GM18507 (cell line): ENCODE results near the gene F2RL3.
A peak's percentile ranks its signal among the peaks of the same experiment; 100 is the strongest.

Experiments
- DNase-seq: peaks from one replicate; pipeline ENCODE4 v3.0.0; 2011; ENCODE audit warnings: low read depth; ENCODE audit not compliant: insufficient read length; ENCODE audit errors: extremely low spot score
- FAIRE-seq: peaks from 2 replicates; lab custom pipeline; 2011; peaks lifted over from hg19 to GRCh38; lab: Jason Lieb, UNC

The F2RL3 gene

DNA sequence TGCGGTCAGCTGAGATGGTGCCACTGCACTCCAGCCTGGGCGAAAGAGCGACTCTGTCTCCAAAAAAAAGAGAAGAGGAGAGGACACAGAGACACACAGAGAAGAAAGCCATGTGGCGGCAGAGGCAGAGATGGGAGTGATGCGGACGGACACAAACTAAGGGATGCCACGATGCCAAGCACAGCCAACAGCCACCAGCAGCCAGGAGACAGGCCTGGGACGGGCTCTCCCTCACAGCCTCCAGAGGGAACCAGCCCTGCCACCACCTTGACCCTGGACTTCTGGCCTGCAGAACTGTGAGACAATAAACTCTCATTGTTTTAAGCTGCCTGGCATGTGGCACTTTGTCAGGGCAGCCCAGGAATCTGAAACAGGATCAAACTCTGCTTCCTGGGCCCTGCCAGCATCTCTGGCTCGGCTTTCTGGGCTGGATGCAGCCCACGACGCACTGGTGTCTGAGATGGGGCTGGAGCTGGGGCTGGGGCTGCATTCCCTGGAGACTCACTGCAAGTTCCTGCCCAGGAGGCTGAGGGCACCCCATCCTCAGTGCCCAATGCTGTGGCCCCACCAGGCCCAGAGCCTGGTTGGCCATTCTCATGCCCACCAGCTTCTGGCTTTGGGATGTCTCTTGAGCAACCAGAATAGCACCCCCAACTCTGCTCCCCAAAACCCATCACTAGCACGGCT, 3.0 kb downstream of the F2RL3 start:
- FAIRE-seq (no peak), DNase-seq (no peak)

DNA sequence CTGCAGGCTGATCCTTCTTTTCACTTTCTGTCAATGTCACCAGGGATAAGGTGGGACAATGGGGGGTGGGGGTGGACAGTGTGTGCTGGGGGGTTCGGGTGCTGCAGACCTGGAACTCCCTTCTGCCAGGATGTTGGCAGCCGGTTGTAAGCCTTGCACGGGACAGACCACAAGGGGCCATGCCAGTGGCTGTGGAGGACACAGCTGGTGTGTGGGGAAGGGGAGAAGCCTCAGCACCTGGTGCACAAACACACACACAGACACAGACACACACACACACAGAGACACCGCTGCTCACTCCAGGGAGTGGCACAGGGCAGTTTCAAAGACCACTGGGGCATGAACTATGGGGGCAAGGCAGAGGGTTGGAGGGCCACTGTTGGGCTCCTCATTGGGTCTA, 3.6 kb downstream of the F2RL3 start:
- no peak for DNase-seq
- no peak for FAIRE-seq

- FAIRE-seq = peak; percentile 92
- no peak for DNase-seq
Observed at GRCh38 chr19:16892868-16893685, 4.3 kb downstream of the F2RL3 start.

DNA sequence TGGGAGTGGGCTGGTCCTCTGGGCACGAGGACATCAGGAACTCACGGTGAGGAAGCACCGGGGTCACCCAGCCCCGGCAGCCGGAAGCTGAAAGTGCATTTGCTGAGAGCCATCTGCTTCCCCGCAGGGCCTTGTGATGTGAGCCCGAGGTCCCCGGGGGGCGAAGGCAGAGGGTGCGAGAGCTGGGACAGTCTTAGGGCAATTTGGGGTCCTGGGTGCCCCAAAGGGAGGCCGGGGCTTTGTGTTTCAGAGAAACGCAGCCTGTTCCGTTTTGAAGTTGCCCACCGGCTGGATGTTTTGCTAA, 4.8 kb downstream of the F2RL3 start:
- DNase-seq = no peak
- FAIRE-seq = peak; percentile 75

GRCh38 chr19:16894080-16894479, 5.3 kb downstream of the F2RL3 start:
- DNase-seq (no peak), FAIRE-seq (peak; percentile 41)

DNA sequence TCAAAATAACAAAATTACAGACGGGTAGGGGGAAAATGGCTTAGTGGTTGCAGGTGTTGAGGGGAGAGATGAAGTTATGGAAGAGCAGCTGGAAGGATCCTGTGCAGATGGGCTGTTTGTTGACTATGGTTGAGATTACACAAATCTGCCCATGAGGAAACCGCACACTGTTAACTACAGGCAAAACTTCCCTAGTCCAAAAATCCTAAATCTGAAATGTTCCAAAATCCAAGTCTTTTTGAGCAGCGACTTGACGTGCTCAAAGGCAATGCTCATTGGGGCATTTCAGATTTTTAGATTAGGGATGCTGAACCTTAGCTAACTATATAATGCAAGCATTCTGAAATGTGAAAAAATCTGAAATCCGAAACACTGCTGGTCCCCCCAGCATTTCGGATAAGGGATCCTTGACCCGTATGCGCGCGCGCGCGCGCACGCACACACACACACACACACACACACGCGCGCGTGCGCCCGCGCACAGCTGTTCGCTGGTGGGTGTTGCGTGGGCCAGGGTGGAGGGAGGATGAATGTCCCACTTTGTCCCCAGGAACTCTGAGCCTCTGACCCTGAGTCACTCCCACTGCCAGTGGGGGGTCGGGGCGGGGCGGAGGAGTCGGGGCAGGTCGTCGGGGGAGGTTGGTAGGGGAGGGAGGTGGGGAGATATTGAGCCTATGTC, 6.8 kb downstream of the F2RL3 start:
- FAIRE-seq (no peak), DNase-seq (no peak)

- no peak for DNase-seq
- no peak for FAIRE-seq
Observed at GRCh38 chr19:16896146-16897028, 7.6 kb downstream of the F2RL3 start.

DNA sequence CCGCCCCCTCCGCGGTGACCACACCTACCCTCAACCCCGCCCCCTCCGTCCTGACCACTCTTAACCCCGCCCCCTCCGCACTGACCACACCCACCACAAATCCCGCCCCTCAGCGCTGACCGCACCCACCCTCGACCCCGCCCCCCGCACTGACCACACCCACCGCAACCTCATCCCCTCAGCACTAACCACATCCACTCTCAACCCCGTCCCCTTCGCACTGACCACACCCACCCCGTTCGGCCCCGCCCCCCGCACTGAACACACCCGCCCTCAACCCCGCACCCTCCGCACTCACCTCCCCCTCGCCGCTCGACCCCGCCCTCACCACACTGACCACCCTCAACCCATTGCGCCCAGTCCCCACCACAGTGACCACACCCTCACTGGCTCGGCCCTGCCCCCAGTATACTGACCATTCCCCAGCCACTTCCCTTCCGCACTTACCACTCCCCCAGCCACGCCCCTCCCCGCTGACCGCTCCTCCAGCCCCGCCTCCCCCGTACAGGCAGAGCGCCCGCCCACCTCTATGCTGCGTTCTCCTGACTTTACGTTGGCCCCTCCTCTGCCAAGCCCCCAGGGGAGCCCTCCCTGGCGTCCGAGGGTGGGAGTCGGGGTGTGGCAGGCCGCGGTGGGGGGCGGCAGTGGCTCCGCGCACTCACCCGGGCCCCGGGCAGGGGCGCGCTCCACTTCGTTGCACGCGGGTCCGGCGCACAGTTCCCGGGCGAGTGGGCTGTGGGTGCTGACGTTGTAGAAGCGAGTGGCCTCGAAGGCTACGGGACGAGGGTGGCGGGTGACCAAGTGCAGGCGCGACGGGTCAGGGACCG, 8.4 kb downstream of the F2RL3 start:
- peak; percentile 90 for FAIRE-seq

DNA sequence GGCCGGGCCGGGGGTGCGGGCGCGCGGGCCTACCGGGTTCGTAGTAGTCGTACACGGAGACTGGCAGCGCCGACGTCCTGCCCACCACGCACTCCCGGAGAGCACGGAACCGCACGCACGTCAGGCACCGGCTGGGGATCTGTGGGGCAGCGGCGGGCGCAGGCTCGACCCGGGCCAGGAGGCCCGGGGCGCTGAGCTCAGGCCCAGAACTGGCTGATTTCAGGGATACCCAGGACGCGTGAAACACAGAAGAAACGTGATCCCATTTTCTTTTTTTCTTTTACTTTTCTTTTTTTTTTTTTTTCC, 9.0 kb downstream of the F2RL3 start:
- DNase-seq (no peak), FAIRE-seq (no peak)

More for the DNA sequence above, 8.4 kb downstream of the F2RL3 start:
- DNase-seq = peak; percentile 88

DNA sequence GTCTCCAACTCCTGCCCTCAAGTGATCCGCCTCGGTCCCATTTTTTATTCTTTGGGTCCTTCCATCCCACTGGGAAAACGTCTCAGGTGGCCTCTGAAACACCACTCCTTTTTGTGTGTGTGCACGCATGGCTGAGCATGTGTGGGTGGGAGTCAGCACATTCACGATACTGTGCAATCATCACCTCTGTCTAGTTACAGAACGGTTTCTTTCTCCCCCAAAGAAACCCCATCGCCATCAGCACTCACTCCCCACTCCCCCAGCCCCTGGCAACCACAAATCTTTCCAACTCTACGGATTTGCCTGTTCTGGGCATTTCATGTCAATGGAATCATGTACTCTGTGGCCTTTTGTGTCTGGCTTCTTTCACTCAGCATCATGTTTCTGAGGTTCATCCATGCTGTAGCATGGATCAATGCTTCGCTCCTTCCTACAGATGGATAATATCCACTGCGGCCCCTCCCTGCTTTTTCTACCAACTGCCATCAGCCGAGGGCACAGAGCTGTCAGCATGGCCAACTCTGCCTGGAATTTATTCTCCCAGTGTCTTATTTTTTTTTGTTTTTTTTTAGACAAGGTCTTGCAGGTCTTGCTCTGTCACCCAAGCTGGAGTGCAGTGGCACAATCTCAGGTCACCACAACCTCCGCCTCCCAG, 9.7 kb downstream of the F2RL3 start:
- peak; percentile 75 for FAIRE-seq
- no peak for DNase-seq

DNA sequence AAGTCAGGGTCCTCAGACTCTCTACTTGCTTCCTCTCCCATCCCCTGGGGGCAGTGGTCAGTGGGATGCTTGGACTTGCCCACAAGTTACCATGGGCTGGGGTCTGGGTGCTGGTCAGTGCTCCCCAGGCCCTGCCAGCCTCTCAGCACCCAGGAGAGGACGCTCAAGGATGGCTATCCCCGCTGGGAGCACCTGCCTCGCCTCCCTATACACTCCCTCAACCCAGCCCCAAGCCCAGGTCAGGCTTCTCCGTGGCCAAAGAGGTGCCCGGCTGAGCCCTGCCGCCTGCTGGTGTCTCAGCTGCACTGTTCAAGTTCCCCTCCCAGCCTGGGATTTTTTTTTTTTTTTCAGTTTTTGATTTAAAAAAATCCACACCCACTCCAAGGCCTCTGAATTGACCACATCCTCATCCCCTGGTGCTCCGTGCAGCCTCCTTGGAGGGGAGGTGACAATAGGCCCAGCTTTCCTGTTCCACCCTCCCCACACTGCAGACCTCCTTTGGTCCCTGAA, 10.8 kb downstream of the F2RL3 start:
- FAIRE-seq (peak; percentile 71), DNase-seq (peak; percentile 48)

DNA sequence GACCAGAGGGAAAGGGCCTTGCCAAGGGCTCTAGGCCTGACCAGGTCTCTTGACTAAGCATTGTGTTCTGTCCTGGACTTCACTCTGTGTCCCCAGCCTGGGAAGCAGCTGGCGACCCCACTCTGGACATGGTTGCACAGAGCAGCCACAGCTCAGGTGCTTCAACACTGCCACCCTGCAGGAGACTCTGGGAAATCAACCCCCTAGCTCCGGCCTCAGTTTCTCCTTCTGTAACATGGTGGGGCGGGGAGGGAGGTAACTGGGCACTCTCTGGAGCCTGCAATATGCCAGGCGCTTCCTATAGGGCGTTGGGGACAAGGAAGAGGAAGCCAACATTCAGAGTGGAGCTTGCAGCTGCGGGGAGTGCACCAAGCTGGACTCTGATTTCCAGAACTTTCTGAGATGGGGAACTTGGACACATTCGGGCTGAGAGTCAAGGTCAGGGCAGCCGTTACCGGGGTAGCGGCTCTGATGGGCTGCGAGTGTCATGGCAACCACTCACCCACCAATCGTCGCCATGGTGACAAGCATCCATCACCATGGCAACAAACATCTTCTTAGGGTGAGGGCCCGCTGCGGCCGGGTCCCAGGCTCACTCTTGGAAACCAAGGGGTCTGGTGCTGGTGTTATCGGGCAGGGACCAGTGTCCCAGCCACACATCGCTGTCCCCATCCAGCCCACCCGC, 12.8 kb downstream of the F2RL3 start:
- no peak for FAIRE-seq
- DNase-seq = no peak

DNA sequence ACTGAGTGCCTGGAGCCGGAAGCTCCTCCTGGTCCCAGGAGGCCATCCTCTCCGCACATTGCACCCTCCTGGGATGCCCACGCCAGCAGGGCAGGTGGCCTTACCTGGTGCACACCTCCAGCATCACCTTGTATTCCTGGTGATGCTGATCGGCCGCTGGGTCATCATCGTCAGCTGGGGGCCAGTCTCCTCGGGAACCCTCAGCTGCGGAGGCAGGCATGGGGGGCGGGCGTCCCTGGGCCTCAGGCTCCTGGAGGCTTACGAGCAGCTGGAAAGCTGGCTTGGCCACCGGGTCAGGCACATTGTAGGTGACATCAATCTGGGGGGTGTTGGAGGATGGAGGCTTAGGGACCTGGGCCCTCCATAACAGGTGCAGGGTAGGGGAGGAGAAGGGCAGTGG, 13.7 kb downstream of the F2RL3 start:
- DNase-seq (no peak), FAIRE-seq (no peak)

- FAIRE-seq = no peak
Observed at GRCh38 chr19:16903347-16903746, 14.5 kb downstream of the F2RL3 start.

GRCh38 chr19:16904599-16904998, 15.8 kb downstream of the F2RL3 start:
- DNase-seq (no peak), FAIRE-seq (no peak)

More at GRCh38 chr19:16903347-16903746, 14.5 kb downstream of the F2RL3 start:
- no peak for DNase-seq

DNA sequence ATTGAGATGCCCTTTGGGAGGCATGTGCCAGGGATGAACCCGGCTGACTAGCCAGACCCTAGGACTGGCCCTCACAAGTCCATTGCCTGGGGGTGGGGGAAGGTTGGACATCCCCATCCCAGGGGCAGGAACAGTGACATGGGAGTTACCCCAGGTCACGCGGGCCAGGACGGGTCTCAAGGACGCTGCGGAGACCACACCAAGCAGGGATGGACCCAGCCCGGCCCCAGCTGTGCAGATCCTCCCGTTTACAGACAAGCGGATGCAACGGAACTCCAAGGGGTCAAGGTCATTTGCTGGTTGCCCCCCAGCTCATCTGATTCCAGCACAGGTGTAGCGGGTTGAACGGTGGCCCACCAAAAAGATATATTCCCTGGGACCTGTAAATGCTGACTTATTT, 20.0 kb downstream of the F2RL3 start:
- no peak for DNase-seq
- no peak for FAIRE-seq

DNA sequence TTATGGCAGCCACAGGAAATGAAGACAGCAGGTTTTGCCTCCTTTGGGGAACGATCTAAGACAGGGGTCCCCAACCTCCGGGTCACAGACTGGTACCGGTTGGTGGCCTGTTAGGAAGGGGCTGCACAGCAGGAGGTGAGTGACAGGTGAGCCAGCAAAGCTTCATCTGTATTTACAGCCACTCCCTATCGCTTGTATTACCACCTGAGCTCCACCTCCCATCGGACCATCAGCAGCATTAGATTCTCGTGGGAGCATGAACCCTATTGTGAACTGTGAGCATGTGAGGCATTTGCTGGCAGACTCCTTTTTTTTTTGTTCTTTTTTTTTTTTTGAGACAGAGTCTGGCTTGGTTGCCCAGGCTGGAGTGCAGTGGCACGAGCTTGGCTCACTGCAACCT, 22.2 kb downstream of the F2RL3 start:
- FAIRE-seq (no peak), DNase-seq (no peak)

DNA sequence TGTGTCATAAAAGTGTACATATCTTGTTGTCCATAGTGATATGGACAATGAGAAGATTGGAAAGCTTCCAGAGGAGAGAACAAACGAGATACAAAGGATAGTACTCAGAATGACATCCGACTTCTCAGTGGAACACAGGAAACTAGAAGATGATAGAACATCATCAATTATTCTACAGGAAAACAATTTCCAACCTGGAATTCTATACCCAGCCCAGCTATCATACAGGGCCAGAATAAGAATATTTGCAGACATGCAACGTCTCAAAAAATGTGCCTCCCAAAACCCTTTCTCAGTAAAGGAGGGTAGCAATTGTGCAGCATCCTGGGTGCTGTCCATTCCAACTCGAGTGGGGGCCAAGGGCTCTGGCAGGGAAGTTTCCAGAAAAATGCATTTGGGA, 24.0 kb downstream of the F2RL3 start:
- FAIRE-seq (no peak), DNase-seq (no peak)
